GM21619 (cell line): ENCODE measurements around the gene DNAAF5.

Source experiments
- ATAC-seq: cut with Tn5 transposase; IDR thresholded peaks from one replicate; pipeline ENCODE4 v1.9.1; 2021; ENCODE audit not compliant: unreplicated experiment

DNAAF5 gene

DNA sequence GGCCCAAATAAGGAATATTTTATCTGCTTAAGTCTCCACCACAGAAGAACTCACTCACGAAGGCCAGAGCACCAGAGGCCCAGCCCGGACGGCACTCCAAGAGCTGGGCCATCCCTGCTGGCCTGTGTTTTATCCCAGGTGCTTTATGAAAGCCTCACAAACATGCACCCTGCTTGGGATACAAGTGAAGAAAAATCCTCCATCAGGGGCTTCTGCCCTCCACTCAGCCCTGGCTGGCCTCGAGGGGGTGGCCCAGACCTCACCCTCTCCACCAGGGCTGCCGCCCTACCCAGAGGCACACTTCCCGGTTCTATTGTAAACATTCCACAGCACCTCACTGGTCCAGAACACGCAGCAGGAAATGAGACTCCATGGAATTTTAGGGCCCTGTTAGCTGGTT lies 19.8 kb upstream of the DNAAF5 start:
- ATAC-seq = no peak

DNA sequence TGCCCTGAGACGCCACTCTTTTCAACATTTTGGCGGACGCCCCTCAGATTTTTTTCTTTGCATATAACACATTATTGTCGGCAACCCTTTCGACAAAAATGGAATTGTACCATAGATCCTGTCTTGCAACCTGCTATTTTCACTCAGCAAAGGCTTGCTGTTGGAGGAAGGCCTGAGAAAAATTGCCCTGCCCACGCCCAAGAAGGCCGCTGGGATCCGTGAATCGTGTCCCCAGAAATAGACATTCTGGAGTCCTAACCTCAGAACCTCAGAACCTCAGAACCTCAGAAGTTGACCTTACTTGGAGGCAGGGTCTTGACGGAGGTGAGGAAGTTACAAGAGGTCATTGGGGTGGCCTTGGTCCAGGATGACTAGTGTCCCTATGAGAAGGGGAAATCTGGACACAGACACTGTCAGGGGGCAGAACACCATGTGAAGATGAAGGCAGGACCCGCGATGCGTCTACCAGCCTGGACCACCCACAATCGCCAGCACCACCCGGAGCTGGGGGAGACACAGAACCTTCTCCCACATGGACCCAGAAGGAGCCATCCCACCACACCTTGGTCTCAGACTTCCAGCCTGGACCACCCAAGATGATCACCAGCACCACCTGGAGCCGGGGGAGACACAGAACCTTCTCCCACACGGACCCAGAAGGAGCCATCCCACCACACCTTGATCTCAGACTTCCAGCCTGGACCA lies 19.1 kb upstream of the DNAAF5 start:
- ATAC-seq = no peak

DNA sequence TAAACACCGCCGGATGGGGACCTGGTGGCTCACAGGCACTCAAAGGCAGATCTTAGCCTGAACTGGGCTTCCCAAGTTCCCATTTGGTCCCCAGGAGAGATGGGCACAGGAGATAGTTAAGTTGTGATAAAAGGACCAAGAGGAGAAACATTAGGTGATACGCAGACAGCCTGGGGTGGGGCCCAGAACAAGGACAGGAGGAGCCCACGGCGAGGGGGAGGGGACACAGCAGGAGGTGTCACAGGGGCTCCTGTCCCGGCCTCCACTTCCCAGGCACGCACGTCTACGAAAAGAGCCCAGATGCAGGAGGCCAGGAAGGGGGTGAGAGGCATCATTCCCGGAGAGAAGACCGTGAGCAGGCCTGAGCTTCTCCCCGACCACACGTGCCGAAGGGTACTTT lies 16.3 kb upstream of the DNAAF5 start:
- no peak for ATAC-seq

DNA sequence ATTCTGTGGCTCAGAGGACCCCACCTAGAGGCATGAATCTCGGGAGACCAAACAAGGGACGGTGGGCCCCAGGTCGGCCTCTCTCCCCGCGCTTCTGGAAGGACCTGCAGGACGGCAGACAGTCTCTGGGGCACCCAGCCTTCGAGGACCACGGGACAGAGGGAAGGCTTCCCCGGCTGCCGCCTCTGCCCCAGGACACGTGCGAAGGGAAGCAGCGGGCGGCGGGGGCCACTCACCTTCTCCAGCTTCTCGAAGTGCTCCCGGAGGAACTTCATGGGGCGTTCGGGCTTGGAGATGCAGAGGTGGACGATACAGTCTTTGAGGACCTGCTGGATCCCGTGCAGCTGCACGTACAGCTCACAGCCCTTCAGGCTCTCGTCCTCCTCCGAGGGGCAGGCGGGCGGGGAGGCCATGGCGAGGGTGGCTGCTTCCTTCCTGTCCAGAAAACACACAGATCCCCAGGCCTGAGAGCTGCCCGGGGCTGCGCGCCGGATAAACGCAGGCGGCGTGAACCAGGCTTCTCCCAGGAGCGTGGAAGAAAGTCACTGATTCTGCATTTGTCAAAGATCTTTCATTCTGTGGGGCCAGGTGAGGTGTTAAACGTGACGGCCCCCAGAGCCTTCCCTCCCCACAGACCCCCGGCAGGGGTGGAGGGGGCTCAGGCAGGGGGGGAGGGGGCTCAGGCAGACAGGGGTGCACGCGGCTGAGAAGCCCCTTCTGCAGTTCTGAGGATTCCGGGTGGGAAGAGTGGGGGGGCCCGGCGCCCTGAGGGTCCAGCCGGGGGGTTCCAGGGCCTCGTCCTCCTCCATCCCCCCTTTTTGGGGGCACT lies 15.2 kb upstream of the DNAAF5 start:
- no peak for ATAC-seq

DNA sequence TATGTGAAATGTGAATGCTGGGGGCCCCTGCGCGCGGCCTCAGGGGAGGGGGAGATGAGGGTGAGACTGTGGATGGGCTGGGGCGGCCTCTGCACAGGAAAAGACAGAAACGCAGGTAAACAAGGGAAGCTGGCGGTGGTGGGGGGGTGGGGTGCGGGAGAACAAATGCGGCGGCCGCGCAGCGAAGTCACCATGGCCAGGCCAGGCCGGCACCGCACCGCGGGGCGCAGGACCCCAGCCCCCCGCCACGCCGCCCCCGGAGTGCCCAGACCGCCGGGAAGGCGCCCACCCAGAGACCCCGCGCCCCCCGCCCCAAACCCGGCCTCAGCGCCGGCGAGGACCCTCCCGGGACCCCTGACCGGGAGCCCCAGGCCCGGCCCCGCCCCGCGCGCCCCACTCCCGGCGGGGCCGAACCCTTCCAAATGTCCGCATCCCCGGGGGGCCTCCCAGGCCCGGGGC lies 14.5 kb upstream of the DNAAF5 start:
- ATAC-seq = no peak

DNA sequence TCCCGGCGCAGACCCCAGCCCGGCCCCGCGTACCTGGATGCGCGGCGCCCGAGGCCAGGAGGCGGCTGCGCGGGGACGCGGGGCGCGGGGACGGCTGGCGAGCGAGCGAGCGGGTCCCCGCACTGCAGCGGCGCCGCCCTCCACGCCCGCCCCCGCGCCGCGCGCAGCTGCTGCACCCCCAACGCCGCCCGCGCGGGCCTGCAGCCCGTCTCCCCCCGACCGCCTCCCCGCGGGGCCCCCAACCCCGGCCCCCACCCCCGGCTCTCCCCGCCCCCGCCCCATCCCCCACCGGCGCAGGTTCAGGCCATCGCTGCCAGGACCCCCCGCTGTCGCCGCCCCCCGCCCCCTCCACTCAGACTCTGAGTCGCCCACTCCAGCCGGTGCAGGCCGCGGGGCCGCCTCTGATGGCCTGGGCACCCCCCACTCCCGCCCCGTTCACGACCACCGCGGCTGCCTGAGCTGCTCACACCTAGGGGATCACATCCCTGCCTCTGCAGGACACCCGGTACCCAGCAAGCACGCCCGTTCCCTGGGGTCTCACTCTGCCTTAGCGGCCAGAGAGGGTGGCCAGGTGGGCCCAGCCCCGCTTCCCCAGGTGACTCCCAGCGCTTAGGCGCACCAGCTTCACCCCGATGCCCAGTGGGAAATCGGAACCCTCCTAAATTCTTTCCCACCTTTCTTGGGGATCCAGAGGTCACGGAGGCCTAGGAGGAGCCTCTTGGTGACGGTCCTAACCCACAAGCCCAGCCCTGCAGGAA lies 13.9 kb upstream of the DNAAF5 start:
- ATAC-seq = no peak

DNA sequence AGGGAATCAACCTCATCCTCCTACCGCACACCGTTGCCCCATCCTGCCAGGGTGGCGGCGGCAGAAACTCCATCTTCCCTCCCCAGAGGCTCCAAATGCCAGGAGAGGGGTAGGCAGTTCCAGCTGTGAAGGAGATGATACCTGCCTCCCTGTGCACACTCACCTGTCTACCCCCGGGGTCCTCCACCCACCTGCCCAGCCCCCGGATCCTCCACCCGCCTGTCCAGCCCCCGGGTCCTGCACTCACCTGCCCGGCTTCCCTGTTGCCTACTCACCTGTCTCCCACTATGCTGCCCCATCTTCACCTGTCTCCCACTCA lies 13.4 kb upstream of the DNAAF5 start:
- no peak for ATAC-seq

DNA sequence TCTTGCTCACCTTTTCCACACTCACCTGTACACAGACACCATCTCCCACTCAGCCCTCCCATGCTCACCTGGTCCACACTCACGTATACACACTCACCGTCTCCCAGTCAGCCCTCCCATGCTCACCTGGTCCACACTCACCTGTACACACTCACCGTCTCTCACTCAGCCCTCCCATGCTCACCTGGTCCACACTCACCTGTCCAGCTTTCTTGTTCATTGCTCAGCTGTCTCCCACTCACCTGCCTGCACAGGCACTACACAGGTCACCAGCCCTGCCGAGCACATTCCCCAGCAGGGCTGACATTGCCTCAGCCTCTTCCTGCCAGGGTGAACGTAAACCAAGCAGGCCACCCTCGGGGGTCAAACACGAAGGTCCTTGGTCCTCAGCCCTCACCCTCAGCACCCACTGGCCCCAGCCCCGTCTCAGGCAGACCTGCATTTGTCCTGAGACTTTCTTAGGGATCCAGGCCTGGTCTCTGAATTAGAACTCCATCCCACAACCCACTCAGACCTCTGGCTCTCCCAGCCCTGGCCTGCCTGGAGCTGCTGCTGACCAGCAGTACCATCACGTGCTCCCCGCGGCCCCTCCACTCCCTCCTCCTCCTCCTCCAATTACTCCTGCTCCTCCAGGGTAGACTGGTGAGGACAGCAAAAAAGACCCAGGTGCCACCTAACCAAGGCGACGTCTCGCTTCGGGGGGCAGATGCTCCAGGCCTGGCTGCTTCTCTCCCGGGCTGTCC lies 12.8 kb upstream of the DNAAF5 start:
- ATAC-seq = no peak

DNA sequence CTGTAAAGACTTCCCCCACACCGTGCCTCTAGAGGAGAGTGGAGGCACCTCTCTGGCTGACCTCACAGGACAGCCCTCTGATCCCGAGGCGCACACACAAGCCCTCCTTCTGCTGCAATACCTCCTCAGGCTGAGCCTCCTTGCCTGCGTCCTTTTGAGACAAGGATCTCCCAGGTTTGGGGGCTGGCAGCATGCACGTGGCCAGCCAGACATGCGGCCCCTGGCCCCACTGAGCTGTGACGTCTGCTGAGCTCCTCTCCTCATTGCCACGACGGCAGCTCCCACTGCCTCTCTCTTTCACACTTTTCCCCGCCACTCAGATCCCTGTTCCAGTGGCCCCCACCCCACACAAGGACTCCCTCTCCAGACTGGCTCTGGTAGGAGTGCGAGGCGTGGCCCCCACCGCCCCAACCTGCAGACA lies 12.2 kb upstream of the DNAAF5 start:
- ATAC-seq = no peak

DNA sequence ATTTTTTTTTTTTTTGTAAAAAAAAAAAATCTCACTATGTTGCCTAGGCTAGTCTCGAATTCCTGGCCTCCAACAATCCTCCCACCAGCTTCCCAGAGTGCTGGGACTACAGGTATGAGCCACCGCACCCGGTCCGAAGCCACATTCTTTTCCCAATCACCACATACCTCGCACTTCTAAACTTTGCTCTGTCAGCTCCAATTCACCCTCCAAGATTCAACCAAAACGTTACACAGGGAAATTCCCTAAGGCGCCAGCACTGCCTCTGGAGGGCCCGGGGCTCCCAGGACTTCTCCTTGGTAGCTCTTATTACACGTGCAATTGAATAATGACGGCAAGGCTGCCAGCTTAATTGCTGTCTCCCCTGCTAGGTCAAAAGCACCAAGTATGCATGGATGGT lies 10.3 kb upstream of the DNAAF5 start:
- ATAC-seq = no peak

DNA sequence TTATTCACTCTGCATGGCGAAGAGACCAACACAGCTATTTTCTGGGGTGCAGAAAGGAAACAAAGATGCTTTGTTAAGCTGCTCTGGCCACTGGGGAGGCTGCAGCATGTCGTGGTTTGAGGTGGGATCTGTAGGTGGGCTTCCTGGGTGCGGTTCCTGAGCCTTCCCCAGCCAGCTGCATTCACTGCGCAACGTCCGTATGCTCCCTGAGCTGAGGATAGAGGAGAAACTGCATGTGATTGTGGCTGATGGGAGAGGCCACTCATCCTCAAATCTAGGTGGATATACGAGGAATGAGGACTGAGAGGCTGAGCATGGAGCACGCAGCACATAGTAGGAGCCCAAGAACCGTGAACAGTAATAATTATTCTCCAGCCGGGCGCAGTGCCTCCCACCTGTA lies 9.9 kb upstream of the DNAAF5 start:
- ATAC-seq = no peak

DNA sequence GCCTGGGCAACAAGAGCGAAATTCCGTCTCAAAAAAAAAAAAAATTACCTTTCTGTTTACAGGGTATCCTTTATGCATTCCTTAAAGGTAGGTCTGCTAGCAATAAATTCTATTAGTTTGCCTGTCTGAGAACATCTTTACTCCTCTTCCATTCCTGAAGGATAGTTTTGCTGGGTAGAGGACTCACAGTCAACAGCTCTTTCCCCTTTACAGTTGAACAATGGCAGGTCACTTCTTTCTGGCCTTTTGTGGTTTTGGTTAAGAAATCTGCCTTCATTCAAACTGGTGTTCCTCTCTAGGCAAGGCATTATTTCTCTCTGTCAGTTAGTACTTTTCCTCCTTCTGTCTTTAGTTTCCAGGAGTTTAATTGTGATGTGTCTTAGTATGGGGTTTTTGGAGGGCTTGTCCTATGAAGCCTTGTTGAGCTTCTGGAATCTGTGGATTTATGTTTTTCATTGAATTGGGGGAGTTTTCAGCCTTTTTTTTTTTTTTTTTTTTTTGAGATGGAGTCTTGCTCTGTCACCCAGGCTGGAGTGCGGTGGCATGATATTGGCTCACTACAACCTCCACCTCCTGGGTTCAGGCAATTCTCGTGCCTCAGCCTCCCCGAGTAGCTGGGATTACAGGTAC lies 4.8 kb upstream of the DNAAF5 start:
- no peak for ATAC-seq

DNA sequence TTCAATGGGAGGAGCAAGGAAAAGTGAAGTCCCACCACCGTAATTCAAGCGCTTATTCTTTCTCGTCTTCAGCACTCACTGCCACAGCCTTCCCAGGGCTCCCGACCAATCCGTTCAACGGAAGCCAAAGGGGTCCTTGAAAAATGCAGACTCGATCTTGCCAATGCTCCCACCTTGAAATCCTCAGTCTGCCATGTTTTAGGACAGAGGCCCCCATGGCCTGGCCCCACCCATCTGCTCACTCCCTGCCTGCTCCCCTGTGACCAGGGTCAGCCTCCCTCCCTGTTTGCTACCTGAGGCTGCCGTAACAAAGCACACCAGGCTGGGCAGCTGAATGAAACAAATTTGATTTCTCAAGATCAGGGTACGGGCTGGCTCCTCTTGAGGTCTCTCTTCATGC lies 3.0 kb upstream of the DNAAF5 start:
- ATAC-seq = no peak

DNA sequence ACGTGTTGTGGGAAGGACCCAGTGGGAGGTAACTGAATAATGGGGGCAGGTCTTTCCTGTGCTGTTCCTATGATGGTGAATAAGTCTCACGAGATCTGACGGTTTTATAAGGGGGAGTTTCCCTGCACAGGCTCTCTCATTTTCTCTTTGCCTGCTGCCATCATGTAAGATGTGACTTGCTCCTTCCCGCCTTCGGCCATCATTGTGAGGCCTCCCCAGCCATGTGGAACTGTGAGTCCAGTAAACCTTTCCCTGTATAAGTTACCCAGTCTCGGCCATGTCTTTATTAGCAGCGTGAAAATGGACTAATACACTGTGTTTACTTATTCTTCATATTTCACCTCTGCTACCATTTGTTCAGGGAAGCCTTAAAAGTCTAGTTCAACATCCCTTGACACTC lies 2.2 kb upstream of the DNAAF5 start:
- no peak for ATAC-seq

DNA sequence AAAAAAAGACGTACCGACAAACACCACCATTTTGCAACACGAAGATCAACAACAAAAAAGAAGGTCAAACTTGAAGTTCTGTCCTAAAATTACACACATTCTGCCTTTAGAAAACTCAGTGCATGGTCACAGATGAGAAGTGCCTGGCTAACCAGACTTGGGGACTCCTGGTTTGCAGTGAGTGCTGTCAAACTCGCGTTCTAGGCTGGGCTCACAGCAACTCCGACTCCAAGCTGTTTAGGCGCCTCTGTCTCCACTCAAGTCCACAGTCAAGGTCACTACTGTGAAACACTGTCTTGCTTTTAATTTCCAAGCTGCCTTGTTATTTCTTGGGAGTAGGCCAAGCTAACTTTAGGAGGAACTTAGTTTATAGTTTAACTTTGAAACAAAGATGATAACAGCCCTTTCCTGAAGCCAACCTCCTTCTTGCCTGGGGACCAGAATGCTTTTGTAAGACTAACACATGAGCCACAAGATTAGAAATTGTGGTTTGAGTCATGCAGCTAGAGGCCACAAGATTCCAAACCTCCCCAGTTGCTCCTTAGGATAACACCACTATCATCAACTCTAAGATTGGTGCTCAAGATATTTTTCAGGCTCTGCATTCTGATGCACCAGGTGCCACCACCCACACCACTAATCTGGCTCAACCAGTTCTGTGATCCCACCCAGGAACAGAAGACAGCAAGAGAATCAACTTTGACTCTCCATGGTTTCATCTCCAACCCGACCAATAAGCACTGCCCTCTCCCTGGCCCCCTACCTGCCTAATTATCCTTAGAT lies 1.1 kb upstream of the DNAAF5 start:
- ATAC-seq = no peak

DNA sequence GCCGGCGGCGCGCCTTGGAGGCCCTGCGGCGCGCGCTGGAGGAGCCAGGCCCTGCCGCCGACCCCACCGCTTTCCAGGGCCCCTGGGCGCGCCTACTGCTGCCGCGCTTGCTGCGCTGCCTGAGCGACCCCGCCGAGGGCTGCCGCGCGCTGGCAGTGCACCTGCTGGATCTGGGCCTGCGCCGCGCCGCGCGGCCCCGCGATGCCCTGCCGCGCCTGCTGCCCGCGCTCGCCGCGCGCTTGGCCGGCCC lies 280 bp downstream of the DNAAF5 start:
- peak; percentile 25 for ATAC-seq

DNA sequence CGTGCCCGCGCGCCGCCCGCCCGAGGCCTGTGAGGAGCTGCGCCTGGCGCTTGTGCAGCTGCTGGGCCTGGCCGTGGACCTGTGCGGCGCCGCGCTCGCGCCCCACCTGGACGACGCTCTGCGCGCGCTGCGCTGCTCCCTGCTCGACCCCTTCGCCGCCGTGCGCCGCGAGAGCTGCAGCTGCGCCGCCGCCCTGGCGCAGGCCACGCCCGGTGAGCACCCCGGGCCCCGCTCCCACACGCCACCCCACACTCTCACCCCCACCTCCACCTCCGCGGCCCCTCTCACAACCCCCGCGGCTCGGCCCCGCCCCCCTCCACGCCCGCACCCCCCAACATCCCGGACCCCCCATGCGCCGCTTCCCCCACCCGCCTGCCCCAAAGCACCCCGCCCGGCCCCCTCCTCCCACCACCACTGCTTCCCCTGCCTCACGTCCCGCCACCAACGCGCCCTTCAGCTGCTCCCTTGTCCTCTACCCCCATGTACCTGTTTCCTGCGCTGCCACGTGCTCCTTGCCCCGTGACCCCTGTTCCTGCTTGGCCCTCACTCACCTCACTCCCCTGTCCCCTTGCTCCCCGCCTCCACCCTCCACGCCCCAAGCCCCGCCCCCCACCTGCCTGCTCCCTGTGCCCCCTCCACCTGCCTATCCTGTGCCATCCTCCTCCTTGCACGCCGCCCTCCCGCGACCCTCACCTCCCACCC lies 756 bp downstream of the DNAAF5 start, which contains the start of gene PRKAR1B:
PRKAR1B (minus strand) TSS at position 178 of the 702 bp plus-strand sequence. CDS start 15,776 bp downstream, outside the sequence.
- peak; percentile 35 for ATAC-seq

DNA sequence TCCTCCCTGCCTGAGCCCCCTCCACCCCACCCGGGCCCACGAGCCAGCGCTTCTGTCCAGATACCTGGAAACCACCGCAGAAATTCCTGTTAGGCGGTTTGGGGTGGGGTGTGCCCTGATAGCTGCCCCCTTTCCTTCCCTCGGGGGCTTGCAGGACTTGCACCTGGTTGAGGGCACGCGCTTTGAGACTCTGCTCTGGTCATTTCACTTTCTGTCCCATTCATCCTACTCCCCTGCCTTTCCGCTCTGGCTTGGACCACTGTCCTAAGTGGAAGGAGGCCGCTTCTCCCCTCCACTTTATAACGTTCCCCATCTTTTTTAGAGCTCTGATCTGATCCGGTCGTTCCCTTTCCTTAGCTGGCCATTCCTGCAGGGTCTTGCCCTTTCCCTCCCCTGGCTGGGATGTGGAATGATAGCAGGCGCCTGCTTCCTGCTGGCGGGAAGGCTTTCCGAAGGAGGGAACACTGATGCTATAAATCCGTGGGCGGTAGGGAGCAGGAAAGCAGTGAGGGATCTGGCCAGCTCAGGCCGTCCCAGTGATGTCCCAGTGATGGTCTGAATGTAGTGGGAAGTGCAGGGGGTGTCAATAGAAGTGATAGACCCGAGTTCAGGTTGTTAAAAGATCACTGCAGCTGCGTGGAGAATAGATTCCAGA lies 1.4 kb downstream of the DNAAF5 start:
- no peak for ATAC-seq

DNA sequence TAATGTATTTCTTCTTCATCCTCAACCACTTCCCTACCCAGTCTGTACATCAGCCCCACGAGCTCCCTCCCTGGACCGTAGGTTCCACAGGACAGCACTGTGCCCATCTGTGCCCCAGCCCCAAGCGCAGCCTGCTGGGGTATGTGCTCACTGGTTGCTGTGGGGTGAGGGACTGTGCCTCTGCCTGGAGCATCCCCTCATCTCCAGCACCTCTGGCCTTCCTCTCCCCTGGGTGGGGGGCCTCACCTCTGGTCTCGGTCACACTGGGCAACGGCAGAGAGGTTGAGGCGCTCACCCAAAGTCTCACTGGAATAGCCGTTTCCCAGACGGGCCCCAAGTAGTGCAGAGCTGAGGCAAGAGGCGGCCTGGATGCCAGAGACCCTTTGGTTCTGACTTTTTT lies 2.1 kb downstream of the DNAAF5 start:
- no peak for ATAC-seq
